RPMI8226 (cell line): ENCODE results near the gene CKS1B.

Experiments used
- DNase-seq: peaks from one replicate; pipeline ENCODE4 v3.0.0-alpha.2; 2015

CKS1B gene

DNA sequence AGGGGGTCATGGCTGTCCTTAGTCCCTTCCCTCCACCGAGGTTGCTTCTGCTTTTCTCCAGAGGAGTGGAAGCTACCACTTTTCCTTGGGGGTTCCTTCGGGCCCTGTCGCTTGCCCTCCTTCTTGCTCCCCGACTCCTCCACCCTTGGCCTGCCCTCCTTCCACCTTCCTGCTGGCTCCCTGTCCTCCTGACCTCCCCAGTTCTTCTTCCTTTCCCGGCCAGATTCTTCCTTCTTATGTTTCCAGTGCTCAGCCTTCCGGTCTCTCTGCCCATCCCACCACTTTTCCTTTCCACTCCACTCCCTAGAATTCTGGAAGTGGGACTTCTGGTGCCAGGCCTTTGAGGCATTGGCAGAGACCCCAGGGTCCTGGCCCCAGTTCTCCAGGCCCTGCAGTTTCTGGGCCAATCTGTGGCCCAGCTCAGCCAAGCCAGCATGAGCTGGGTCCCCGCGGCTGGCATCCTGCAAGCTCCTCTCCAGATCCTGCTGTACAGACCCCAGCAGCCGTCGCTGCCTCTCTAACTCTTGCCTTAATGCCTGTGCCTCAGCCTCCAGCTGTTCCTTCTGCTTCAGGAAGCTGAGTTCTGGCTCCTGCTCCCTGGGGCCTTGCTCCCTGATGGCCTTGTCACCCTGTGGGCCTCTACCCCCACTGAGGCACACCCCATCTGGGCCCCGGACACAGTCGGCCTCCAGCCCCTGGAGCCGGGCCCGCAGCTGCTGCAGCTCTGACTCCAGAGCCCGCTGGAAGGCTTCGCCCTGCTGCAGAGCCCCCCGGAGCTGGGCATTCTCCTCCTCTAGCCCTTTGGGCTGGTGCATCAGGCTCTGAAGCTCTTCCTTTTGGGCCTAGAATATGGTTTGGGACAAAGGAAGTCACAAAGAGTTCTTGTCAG lies 28.3 kb upstream of the CKS1B start:
- DNase-seq, result no peak

GRCh38 chr1:154948079-154948478 lies 26.4 kb upstream of the CKS1B start:
- DNase-seq, result no peak

DNA sequence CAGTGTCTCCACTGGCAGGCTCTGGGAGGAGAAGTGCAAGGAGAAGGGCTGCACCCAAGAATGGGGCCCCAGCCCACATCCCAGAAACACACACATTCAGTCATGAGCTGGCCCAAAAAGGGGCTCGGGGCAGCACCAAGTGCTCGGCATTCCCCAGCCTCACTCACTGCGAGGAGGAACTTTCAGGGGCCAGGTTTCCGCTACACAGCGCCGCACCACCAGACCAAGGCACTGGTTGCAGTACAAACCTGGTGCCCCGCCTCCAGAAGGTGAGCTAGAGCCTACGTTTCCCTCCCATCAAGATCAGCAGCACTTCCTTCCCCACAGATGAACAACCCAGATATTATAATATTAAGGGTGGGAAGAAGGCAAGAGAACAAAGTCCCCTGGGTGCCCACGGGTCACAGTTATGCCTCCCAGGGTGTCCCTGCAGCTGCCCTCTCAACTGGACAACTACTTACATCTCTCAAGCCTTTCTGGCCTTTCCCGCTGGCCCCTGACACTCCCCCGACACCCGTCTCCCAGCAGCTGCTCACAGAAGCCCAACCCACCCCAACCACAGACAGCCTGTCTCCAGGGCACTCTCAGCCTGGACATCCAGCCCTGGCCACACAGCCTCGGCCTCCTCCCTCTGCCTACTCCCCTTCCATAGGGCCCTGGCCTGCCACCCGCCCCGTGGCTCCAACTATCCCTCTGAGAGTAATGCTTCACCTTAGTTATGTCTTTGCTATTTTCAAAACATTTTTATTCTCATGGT lies 22.4 kb upstream of the CKS1B start:
- DNase-seq, result no peak

DNA sequence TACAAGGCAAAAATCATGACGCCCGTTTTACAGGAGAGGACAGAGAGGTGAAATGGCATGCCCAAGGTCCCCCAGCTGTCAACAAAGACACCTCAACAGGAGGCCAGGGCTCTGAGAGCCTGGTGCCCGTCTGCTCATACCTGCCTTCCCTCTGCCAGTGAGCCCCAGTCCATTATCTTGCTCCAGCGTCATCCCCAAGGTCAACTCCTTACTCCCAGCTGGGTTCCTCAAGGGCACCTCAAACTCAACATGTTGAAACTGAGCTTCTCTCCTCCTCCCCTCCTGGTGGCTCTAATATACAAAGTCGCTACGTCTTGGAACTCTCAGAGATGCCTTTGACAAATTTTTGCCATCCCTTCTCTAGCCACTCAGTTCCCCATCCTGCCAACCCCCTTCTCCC lies 21.8 kb upstream of the CKS1B start:
- no peak for DNase-seq

- peak; percentile 83 for DNase-seq
These were observed 20.9 kb upstream of the CKS1B start for GRCh38 chr1:154953611-154954038.

GRCh38 chr1:154954541-154954940 lies 19.9 kb upstream of the CKS1B start:
- no peak for DNase-seq

- peak; percentile 94 for DNase-seq
These were observed 19.3 kb upstream of the CKS1B start for GRCh38 chr1:154955039-154955717.

- DNase-seq, result peak; percentile 93
These were observed 18.6 kb upstream of the CKS1B start, which contains the start of gene PBXIP1 for GRCh38 chr1:154955718-154956543. Gene PBXIP1 (minus strand): TSS chr1:154956099. CDS start chr1:154953721, 2,378 bp downstream.

DNA sequence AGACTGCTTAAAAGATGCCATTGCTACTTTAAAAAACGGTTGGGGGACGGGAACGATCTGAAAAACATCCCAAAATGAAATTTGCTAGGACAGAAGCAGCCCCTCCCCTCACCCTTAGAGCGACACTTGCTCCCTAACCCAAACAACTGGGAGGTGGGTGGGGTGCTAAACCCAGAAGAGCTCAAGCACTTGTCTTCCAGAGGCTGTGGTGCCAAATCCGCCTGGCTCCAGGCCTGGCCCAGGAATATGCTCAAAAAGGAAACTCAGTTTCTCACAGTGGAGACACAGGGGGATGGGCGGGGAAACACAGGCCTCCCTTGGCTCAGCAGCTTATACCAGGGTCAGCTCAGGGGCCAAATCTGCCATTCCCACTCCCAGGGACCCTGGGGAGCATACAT lies 17.9 kb upstream of the CKS1B start:
- no peak for DNase-seq

- DNase-seq, result no peak
These were observed 17.3 kb upstream of the CKS1B start for GRCh38 chr1:154957091-154957657.

DNA sequence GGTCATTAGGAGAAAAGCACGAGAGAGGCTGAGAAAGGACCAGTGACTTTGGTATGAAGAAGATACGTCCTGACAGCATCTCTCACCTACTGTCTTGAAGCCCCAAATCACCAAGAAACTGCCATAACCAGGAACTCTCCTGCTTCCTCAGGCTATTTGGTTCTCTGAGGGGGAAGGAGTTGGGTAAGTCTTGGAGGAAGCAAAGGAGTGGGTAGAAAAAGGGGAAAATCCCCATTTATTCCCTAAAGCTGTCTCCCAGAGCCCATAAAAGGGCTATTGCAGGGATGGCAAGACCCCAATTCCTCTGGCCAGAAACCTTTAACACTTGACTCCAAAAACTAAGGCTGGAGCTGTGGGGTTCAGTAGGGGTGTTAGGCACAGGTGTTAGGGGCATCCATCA lies 16.4 kb upstream of the CKS1B start:
- no peak for DNase-seq

DNA sequence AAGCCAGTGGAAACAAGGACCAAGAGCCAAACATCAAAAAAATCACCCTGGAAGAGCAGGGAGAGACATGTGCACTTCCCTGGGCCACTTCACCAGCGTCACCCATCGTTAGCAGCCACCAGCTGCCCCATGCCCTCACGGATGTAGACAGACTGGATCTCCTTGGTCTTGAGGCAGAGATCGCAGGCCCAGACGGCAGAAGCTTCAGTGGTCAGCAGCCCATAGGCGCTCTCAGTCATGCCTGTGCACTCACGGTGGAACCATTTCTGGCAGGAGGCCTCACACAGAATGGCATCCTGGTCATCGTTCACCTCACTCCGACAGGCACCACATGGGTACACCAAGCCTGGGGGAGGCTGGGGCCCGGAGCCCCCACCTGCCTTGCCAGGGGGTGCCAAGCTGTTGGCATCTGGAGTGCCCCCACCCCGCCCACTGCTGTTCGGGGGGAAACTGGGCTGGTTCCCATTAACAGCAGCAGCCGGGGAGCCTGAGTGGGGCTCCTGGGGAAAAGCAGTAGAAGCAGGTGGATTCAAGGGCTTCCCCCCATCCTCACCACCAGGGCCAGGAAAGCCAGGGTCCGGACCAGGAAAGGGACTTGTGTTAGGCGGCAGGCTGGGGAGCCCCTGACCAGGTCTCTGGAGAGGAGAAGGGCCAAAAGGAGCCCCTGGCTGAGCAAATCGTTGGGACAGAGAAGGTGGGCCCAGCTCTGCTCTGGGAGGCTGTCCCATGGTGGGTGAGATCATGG lies 15.6 kb upstream of the CKS1B start:
- DNase-seq, result no peak

GRCh38 chr1:154959426-154959780 lies 15.1 kb upstream of the CKS1B start:
- DNase-seq, result no peak

DNA sequence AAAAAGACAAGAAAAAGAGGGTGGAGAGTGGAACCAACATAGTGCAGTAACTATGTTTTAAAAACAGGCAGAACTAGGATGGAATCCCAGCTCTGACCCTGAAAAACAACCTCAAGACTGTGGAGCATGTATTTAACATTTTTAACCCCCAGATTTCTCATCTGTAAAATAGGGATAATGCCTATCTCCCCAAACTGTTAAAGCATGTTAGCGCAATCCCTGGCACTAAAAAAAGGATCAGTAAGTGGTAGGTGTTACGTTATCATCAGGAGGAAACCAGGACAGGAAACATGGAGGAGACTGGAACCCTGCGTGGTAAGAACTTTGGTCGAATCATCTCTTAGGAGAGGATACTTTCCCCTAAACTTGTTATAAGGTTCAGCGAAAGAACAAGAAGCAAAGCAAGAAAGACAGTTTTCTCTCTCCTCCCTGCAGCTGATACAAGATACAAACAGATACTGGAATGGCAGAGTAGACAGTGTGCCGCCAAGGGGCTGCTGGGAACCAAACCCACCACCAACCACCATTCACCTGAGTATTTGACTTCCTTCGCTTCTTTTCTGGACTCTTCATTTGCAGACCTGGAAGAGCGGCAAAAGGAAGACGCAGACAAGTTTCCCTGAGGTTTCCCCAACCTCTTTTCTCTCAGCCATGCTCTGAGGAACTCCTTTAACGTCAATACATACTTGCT lies 13.9 kb upstream of the CKS1B start:
- DNase-seq, result peak; percentile 26

- DNase-seq, result peak; percentile 90
These were observed 13.0 kb upstream of the CKS1B start, which contains the start of gene PYGO2 for GRCh38 chr1:154961207-154962155. Gene PYGO2 (minus strand): TSS chr1:154961782. CDS start chr1:154961576, 206 bp downstream.

GRCh38 chr1:154962156-154962749 lies 12.2 kb upstream of the CKS1B start:
- DNase-seq, result peak; percentile 66

GRCh38 chr1:154962795-154963330 lies 11.6 kb upstream of the CKS1B start:
- DNase-seq, result no peak

GRCh38 chr1:154963643-154964042 lies 10.8 kb upstream of the CKS1B start:
- no peak for DNase-seq

DNA sequence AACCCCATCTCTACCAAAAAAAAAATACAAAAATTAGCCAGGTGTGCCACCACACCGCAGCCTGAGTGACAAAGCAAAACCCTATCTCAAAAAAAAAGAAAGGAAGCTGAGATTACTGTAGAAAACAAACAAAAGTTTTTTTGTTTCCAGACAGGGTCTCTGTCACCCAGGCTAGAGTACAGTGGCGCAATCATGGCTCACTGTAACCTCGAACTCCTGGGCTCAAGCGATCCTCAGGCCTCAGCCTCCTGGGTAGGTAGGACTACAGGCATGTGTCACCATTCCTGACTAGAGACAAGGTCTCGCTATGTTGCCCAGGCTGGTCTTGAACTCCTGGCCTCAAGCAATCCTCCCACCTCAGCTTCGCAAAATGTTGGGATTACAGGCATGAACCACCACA lies 10.1 kb upstream of the CKS1B start:
- DNase-seq, result no peak
